NB4 (cell line): ENCODE data around the gene KRT4.

Experiments
- DNase-seq: peaks from one replicate; pipeline ENCODE4 v3.0.0; 2010; ENCODE audit warnings: low read depth
- H3K4me3 ChIP-seq: one replicate; pipeline ENCODE4 v1.5.1; 2011; ENCODE audit warnings: mild to moderate bottlenecking, low read depth, low read length, moderate library complexity
- CTCF ChIP-seq: IDR thresholded peaks from one replicate; pipeline ENCODE4 v1.5.1; 2012; ENCODE audit warnings: low read depth, low read length
- MYC ChIP-seq: IDR thresholded peaks from 2 replicates; pipeline ENCODE4 v1.6.1; 2011; ENCODE audit warnings: low read depth, low read length
- POLR2A ChIP-seq: IDR thresholded peaks from 2 replicates; pipeline ENCODE4 v1.6.1; 2011; ENCODE audit warnings: mild to moderate bottlenecking; ENCODE audit not compliant: insufficient read length; ENCODE audit errors: extremely low read depth
- TF ChIP-seq, protein P1 (sequence below): IDR thresholded peaks from 2 replicates; pipeline ENCODE4 v1.6.1; 2011; ENCODE audit warnings: low read depth, low read length

The KRT4 gene

GRCh38 chr12:52824741-52825410 lies 11.0 kb upstream of the KRT4 start:
- no peak overlapping the region for H3K4me3 ChIP-seq
- DNase-seq, result no peak
- TF ChIP-seq, protein P1, sequence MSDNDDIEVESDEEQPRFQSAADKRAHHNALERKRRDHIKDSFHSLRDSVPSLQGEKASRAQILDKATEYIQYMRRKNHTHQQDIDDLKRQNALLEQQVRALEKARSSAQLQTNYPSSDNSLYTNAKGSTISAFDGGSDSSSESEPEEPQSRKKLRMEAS, result no peak
- no peak for TF ChIP-seq CTCF
- no peak for TF ChIP-seq MYC
- TF ChIP-seq POLR2A, result no peak

DNA sequence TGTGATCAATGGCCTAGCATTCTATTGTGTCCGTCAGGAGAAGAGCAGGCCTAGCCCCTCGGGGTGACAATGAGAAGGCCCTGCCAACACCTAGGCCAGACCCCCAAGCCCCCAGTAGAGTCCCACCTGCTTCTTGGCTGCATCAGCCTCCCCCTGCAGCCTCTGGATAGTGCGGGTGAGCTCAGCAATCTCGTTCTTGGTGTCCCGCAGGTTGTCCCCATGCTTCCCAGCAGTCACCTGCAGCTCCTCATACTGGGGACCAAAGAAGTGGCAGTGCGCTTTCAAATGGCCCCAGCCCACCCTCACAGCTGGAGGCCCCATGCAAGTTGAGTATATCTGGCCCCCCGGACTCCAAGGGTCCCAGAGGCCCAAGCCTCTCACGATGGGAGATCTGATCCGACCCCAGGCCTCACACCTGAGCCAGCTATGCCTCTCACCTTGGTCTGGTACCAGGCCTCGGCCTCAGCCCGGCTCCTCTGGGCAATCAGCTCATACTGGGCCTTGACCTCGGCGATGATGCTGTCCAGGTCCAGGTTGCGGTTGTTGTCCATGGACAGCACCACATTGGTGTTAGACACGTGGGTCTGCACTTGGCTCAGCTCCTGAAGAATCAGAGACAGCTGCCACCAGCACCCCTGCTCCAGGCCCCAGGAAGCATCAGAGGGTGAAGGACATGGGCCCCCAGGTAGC lies 10.0 kb upstream of the KRT4 start:
- DNase-seq, result no peak
- TF ChIP-seq, protein P1, result no peak
- no peak for TF ChIP-seq POLR2A
- no peak overlapping the region for H3K4me3 ChIP-seq

DNA sequence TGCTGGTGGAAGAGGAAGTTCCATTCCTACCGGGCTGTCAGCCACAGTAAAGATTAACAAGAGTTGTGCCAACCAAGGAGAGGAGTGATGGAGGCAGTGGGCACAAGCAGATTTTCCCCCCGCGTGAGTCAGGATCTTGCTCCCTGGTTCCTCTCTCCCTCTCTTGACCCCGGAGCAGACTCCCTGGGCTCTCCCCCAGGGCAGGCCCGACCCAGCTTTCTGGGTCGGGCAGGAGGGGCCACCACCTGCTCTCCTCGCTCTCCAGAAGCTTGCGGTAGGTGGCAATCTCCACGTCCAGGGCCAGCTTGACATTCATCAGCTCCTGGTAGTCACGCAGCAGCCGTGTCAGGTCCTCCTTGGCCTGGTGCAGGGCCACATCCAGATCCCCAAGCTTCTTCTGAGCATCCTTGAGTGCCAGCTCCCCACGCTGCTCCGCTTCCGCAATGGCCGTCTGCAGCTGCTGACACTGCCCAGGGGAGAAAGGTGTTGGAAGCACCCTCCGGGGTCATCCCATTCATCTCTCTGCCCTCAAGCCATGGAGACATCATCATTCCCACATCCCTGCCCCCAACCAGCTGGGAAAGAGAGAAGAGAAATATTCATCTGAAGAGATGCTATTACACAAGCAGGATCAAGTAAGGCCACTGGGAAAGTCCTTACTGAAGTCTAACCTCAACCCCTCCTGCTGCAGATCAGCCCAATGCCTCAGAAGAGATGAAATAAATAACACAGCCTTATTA lies 9.0 kb upstream of the KRT4 start:
- H3K4me3 ChIP-seq, result no peak overlapping the region
- TF ChIP-seq, protein P1, result no peak
- no peak for TF ChIP-seq MYC
- no peak for TF ChIP-seq POLR2A
- no peak for DNase-seq

GRCh38 chr12:52821826-52822660 lies 8.1 kb upstream of the KRT4 start:
- no peak for DNase-seq

DNA sequence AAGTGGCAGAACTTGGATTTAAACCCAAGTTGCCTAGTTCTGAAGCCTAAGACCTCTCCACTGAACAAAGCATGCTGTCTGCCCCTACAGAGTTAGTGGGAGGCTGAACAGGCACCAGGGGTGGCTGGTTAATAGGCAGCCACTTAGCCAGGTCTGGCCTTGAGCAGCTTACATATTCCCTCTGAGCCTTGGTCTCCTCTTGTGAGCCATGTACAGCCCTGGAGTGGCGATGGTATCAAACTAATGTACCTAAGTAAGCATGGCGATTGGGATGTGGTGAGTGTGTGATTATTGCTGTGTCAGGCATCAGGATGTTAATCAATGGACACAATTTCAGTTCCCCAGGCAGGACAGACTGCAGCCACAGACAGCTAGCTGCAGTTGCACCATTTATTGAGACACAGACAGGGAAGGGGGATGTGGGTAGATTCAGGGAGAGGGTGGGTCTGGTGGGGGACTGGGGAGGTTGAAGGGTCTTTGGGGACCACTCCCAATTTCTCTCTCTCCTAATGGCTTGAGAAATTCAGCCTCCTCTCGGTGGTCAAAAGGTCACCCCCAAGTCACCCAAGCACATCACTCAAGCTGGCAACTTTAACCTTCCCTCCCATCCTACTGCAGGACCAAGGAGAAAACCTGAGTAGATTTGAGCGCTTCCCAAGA lies 7.3 kb upstream of the KRT4 start:
- no peak for DNase-seq
- no peak overlapping the region for H3K4me3 ChIP-seq
- no peak for TF ChIP-seq CTCF
- TF ChIP-seq, protein P1, result no peak
- TF ChIP-seq MYC, result no peak
- no peak for TF ChIP-seq POLR2A

More at GRCh38 chr12:52821826-52822660, 8.1 kb upstream of the KRT4 start:
- no peak for TF ChIP-seq POLR2A
- TF ChIP-seq, protein P1, result no peak
- no peak for TF ChIP-seq MYC
- TF ChIP-seq CTCF, result no peak
- H3K4me3 ChIP-seq, result no peak overlapping the region

- TF ChIP-seq MYC (no peak), POLR2A (no peak), CTCF (no peak)
- TF ChIP-seq, protein P1, result no peak
- H3K4me3 ChIP-seq, result no peak overlapping the region
- DNase-seq, result no peak
These were observed 6.6 kb upstream of the KRT4 start for GRCh38 chr12:52820521-52820920.
